Vagina (tissue), 2 donors: ENCODE data around the gene TMEM245.

ENCODE experiments used
- CTCF ChIP-seq, 3 experiments: fragments of 450-650 bp in 2 of 3; fragments of 200-600 bp in 1 of 3; sonication (generic) in 1 of 3; IDR thresholded peaks; one replicate each; pipeline ENCODE4 v1.5.1; 2017 to 2019; ENCODE audit warnings: antibody characterized with exemption in 3 of 3, mild to moderate bottlenecking in 2 of 3, moderate library complexity in 2 of 3
- POLR2A ChIP-seq, 2 donors: fragments of 450-650 bp; IDR thresholded peaks; one replicate each; pipeline ENCODE4 v1.6.1; 2017; ENCODE audit warnings: antibody characterized with exemption in 2 of 2, mild to moderate bottlenecking in 2 of 2, moderate library complexity in 2 of 2
- POLR2AphosphoS5 ChIP-seq, 2 donors: sonication (generic); formaldehyde crosslinking; IDR thresholded peaks; one replicate each; pipeline ENCODE4 v1.9.0; 2017; ENCODE audit warnings: antibody characterized with exemption in 2 of 2, mild to moderate bottlenecking in 2 of 2, low read depth in 1 of 2; ENCODE audit not compliant: insufficient read depth in 1 of 2

- no peak for TF ChIP-seq CTCF (IDR thresholded peaks at IDR 0.05)
- TF ChIP-seq POLR2A (IDR thresholded peaks at IDR 0.05) = no peak
- no peak for TF ChIP-seq POLR2AphosphoS5 (IDR thresholded peaks at IDR 0.05; ENCODE audit: insufficient read depth in 1 of 2, low read depth in 1 of 2)
Measured at GRCh38 chr9:108967916-108968315, 151.8 kb downstream of the TMEM245 start.
